ENCODE results near the gene KRT8.

GRCh38 chr12:52926596-52927234 lies 21.8 kb upstream of the KRT8 start:
- TF ChIP-seq CTCF (conservative IDR thresholded peaks at IDR 0.05 in 1 of 2, IDR thresholded peaks at IDR 0.05 in 1 of 2; ENCODE audit: extremely low read depth in 1 of 2, insufficient read depth in 1 of 2, low read depth in 1 of 2, low read length in 2 of 2) (no peak), EZH2 (IDR thresholded peaks at IDR 0.05; ENCODE audit: borderline replicate concordance, low read length) (no peak)
